WI38 (cell line): Measurements from ENCODE around the gene SNTG2.

ENCODE experiments used
- H3K4me3 ChIP-seq: 2 replicates; pipeline ENCODE4 v1.5.1; 2011; ENCODE audit warnings: low read depth, mild to moderate bottlenecking, control low read depth, low read length
- CTCF ChIP-seq: IDR thresholded peaks from 2 replicates; pipeline ENCODE4 v1.5.1; 2012; ENCODE audit warnings: low read depth, mild to moderate bottlenecking, control low read depth, low read length

Gene SNTG2

DNA sequence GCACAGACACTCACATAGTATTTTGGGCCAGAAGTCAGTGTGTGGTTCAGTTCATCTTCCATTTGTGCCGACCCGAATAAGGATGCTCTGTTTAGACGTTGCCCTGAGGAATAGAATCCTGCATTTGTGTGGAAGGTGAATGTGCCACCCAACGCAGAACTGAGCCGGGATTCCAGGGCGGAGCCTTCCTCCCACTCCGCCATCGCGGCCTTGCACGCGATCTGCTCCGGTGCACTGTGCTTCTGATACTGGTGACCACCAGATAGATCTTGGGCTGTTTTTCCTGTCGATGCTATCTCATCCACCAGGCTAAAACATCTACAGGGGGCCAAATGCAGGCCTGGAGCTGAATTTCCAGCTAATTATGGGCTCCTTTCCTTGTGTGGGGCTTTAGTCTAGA lies 29.6 kb upstream of the SNTG2 start:
- TF ChIP-seq CTCF = no peak
- H3K4me3 ChIP-seq = no peak overlapping the region

DNA sequence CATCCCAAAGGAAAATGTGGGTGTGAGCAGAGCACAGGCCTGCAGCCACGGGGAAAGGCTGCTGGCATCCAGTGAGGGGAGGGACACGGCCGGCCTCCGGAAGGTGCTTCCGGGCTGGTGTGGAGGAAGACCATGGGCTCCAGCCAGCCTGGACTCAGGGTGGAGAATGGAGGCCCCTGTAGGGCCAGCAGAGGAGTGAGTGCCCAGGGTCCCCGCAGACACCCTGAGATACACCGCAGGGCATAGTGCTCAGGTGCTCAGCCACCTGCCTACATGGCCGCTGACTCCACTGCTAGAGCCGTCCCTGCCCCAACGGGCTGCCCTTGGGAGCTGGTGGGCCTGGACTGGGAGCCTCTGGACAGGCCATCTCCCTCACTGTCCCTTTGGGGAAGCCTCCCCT lies 28.5 kb upstream of the SNTG2 start:
- H3K4me3 ChIP-seq = no peak overlapping the region
- no peak for TF ChIP-seq CTCF

- no peak overlapping the region for H3K4me3 ChIP-seq
- TF ChIP-seq CTCF = no peak
These were observed 26.6 kb upstream of the SNTG2 start for GRCh38 chr2:923832-924601.

- no peak for TF ChIP-seq CTCF
- no peak overlapping the region for H3K4me3 ChIP-seq
These were observed 25.9 kb upstream of the SNTG2 start for GRCh38 chr2:924701-925100.

- H3K4me3 ChIP-seq = no peak overlapping the region
- no peak for TF ChIP-seq CTCF
These were observed 25.3 kb upstream of the SNTG2 start for GRCh38 chr2:925309-925708.

- H3K4me3 ChIP-seq = no peak overlapping the region
- TF ChIP-seq CTCF = no peak
These were observed 24.9 kb upstream of the SNTG2 start for GRCh38 chr2:925711-926110.

DNA sequence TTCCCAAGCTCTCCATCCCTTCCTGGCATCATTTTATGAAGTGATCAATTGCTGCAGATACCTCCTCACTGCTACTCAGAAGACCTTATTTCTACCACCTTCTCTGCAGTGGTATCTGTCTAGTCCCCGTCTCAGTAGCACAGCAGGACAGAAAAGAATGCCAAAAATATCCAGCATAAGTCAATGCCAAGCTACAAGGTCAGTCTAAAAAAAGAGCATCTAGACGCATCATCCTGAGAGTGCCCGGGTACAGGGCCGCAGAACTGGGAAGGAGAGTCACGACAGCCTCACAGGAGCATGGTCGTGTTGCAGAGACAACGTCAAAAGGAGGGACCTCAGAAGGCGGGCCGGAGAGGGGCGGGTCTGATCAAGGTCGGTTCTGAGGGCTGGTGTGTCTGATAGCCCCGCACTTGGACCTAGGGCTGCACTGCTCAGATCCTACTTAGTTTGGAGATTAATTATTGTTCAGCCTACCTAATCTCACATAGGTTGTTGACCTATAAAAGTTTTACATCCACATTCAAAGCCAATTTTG lies 24.3 kb upstream of the SNTG2 start:
- no peak overlapping the region for H3K4me3 ChIP-seq
- no peak for TF ChIP-seq CTCF
